Mammary epithelial cell (primary cell): ENCODE results near the gene FKBP5.

Experiments used
- CTCF ChIP-seq, 2 donors: IDR thresholded peaks in 1 of 2; conservative IDR thresholded peaks in 1 of 2; 2 replicates each; pipeline ENCODE4 v1.5.1; 2011 to 2012; ENCODE audit warnings: inconsistent platforms in 2 of 2, low read length in 2 of 2, mild to moderate bottlenecking in 2 of 2, control low read depth in 1 of 2, low read depth in 1 of 2; ENCODE audit not compliant: insufficient read depth in 1 of 2; ENCODE audit errors: extremely low read depth in 1 of 2
- EZH2 ChIP-seq: IDR thresholded peaks from 2 replicates; pipeline ENCODE4 v1.6.1; 2012; ENCODE audit warnings: low read length, inconsistent platforms, borderline replicate concordance

- TF ChIP-seq CTCF (conservative IDR thresholded peaks at IDR 0.05 in 1 of 2, IDR thresholded peaks at IDR 0.05 in 1 of 2; ENCODE audit: extremely low read depth in 1 of 2, insufficient read depth in 1 of 2, low read depth in 1 of 2, low read length in 2 of 2) (no peak), EZH2 (no peak)
Observed at GRCh38 chr6:35725721-35726438, 37.2 kb upstream of the FKBP5 start.
